OCI-LY3 (cell line): ENCODE results near the gene MFNG.

ENCODE experiments used
- CTCF ChIP-seq: fragments of 200-600, 300-600 bp; sonication (generic); IDR thresholded peaks from 2 replicates; pipeline ENCODE4 v1.5.1; 2014; ENCODE audit warnings: antibody characterized with exemption, low read length, low read depth
- EZH2phosphoT487 ChIP-seq: fragments of 200-600 bp; shearing (Covaris generic); IDR thresholded peaks from 2 replicates; pipeline ENCODE4 v1.6.1; 2018; ENCODE audit warnings: antibody characterized with exemption, mixed run types, low read depth

DNA sequence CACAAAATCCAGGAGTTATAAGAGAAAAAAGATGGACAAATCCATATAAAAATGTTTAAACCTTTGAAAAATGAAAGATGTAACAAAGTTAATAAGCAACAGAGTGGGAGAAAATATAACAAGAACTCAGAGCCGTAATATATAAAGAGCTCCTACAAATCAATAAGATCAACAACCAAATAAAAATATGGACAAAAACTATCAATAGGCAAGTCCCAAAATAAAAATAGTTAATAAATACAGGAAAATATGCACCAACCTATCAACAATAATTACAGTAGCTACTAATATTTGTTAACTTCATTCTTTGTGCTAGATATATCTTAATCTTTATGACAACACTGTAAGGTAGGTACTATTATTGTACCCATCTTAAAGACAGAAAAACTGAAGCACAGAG lies 30.3 kb upstream of the MFNG start:
- TF ChIP-seq CTCF (no peak), EZH2phosphoT487 (no peak)
